Peyer's patch (tissue), 4 donors: ENCODE results near the gene HNF1A.

Experiments
- POLR2A ChIP-seq, 2 donors: fragments of 450-650 bp; IDR thresholded peaks; one replicate each; pipeline ENCODE4 v1.5.1; 2017; ENCODE audit warnings: antibody characterized with exemption in 2 of 2, mild to moderate bottlenecking in 2 of 2, moderate library complexity in 2 of 2
- TF ChIP-seq, protein P1 (sequence below), 6 experiments: fragments of 450-650 bp in 4 of 6; fragments of 200-600 bp in 2 of 6; sonication (generic) in 1 of 6; IDR thresholded peaks; one replicate each; pipeline ENCODE4 v1.5.1; 2017 to 2019; ENCODE audit warnings: antibody characterized with exemption in 6 of 6, mild to moderate bottlenecking in 3 of 6, moderate library complexity in 1 of 6

DNA sequence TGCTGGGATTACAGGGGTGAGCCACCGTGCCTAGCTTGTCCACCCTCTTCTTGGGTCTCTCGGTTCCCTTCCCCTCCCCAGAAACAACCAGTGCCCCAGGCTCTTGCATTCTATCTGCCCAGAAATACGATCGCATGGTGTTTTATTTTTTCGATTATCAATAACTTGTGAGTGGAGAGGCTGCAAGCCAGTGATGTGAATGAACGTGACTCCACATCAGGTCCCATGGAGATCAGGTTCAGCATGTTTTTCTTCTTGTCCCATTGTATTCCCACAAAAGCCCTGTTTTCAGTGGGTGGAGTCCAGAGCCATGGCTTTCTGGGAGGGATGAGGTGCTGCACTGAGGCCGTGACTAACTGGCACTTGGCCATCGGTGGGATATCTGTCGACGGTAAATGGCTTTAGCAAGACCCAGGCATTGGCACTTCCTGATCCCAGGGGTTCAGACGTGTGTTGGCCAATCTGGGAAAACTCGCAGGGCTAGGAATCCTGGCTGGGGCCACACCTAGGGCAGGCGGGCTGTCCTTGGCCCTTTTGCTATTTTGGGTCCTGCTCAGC, 12.7 kb upstream of the HNF1A start:
- TF ChIP-seq, protein P1, sequence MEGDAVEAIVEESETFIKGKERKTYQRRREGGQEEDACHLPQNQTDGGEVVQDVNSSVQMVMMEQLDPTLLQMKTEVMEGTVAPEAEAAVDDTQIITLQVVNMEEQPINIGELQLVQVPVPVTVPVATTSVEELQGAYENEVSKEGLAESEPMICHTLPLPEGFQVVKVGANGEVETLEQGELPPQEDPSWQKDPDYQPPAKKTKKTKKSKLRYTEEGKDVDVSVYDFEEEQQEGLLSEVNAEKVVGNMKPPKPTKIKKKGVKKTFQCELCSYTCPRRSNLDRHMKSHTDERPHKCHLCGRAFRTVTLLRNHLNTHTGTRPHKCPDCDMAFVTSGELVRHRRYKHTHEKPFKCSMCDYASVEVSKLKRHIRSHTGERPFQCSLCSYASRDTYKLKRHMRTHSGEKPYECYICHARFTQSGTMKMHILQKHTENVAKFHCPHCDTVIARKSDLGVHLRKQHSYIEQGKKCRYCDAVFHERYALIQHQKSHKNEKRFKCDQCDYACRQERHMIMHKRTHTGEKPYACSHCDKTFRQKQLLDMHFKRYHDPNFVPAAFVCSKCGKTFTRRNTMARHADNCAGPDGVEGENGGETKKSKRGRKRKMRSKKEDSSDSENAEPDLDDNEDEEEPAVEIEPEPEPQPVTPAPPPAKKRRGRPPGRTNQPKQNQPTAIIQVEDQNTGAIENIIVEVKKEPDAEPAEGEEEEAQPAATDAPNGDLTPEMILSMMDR (IDR thresholded peaks at IDR 0.05): no peak
- no peak for TF ChIP-seq POLR2A (IDR thresholded peaks at IDR 0.05)
